ENCODE data around the gene RASSF1.
"Not testable (repeated sequence)": the region's sequence is repeated elsewhere in the genome, so short reads cannot be mapped to it uniquely, and the experiment has no call there.

The RASSF1 gene

DNA sequence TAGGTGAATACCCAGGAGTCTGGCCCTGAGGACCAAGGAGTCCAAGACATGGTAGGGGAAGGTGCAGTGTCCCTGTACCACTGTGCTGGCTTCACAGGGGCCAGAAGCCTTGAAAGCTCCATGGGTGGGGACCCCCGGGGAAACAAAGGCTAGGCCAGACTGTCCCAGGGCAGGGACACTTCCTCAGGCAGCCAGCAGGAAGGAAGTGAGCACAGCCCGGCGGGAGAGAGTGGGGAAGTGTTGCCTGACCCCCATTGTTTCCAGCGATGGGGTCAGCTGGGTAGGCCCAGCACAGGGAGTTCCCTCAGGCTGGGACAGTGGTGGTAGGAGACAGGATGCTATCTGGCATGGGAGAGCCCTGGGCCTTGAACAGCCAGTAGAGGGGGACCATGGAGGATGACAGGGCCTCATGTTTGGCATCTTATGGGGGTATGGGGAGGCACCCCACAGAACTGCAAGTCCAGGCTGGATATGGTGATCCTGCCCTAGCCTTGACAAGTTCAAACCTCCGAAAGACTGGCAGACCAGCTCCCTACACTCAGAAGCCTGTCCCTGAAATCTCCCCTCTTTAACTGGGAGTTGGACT lies 16.9 kb downstream of the RASSF1 start:
- DNase-seq: no peak

DNA sequence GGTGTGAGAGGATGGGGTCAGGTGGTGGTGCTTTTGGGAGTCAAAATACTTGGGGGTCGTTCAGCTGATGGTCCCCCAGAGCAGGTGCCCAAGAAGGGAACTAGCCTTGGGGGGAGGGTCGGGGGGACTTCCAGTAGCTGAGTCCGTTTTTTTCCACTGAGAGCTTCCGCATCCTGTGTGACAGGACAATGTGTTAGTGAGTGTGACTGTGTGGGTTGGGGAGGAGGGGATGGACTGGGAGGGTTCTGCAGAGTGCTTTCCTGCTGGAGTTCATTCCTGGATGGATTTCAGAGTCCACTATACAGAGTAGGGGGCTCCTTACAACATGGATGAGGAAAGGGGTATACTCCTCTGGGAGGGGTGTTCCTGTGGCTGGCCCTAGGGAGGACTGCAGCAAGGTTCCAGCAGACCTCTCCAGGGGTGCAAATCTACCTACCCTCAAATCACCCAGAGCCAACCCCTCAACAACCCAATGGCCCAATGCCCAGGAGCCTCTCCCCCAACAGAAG lies 17.5 kb downstream of the RASSF1 start:
- no peak for DNase-seq

DNA sequence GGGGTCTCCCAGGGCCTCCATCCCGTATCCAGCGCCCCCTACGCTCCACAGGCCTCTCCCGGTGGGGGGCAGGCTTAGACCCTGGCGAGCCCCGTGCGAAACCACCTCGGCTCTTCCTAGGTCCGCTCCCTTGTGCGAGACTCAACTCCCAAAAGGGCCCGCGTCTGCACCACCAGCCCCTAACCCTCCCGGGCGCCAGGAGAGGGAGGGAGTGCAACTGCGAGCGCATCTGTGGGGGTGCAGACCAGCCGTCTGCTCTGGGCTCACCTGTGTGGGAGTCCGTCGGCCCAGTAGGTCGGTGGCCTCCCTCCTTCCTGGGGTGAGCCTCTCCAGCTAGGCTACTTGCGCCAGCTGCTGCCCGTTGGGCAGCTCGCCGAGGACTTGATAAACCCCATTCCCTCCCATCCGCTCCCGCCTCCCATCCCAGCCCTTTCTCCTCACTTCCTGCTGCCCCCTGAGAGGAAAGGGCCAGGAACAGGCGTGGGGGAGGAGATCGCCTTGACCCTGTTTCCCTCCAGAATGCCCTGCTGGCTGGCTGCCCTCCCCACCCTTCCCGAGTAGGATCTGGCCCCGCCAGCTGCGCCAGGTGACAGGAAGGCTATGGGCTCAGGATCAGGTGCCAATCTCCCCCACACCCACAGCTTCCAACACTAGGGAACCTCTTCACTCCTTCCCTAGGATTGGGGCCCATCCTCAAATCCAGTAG lies 18.1 kb downstream of the RASSF1 start, which contains the start of gene HYAL2:
Gene HYAL2 (minus strand): TSS at position 360 of the 706 bp plus-strand sequence. CDS start 2,256 bp downstream, outside the sequence.
- no peak for DNase-seq

DNA sequence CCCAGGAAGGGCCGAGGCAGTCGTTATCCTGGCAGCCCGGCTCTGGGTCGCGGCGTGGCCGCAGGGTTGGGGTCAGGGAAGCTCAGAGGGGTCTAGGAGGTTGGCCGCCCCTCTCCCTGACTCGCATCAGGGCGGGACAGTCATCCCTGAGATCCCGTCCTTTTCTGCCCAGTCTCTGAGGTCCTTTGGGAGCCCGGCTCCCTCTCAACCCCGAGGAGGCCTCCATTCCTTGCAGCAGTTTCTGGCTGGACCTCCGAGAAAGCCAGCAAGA lies 18.6 kb downstream of the RASSF1 start:
- no peak for DNase-seq

DNA sequence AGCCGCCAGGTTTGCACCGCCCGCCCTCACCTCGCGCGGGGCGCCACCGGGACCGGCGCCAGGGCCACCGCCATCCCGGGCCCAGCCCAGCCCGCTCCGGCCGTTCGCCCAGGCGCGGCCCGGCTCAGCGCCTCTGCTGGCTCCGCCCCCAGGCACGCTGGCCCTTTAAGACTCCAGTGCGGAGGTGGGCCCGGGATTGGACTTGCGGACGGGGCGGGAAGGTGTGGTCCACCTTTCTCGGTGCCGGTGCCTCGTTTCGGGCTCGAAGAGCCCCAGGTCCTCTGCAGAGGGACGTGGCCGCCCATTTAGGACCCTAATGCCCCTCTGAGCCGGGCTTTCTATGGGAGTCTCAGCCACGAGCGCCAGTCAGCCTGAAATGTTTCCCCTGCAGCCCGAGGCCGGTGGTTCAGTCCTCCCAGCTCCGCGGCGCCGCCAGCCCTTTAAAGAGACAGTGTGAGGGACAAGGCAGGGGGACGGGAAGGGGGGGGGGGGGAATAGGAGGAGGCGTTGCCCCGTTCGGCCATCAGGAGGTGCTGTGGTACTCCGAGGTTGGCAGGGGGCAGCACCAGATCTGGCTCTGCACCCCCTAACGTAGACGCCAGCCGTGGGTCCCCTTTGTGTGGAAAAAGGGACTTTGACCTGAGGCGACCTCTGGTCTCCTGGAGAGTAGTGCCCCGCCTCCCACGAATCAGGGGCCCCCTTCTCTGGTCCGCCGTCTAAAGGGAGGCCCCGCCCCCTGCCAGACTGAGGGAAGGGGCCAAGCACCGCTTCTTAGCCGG lies 19.1 kb downstream of the RASSF1 start:
- peak; percentile 90 for DNase-seq

DNA sequence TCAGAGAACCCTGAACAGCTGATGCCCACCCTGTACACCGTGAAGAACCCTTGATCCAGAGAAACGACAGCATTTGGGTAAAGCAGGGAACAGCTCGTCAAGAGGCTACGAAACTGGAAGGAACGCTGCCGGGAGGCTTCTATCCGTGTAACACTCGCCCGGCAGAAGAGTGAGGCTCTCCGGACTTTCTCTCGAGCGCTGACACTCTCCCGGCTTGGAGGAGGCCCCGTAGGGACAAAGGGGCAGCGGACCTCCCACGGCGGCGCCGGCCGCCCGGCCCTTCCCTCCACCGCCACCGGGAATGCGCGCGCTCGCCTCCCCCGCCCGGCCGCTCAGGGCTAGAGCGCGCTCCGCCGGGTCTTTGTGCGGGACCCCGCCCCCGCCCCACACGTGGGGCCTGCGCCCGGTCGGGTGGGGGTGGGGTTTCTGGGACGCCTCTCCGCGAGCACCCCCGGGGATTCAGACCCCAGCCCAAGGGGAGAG lies 19.7 kb downstream of the RASSF1 start:
- DNase-seq: peak; percentile 75

DNA sequence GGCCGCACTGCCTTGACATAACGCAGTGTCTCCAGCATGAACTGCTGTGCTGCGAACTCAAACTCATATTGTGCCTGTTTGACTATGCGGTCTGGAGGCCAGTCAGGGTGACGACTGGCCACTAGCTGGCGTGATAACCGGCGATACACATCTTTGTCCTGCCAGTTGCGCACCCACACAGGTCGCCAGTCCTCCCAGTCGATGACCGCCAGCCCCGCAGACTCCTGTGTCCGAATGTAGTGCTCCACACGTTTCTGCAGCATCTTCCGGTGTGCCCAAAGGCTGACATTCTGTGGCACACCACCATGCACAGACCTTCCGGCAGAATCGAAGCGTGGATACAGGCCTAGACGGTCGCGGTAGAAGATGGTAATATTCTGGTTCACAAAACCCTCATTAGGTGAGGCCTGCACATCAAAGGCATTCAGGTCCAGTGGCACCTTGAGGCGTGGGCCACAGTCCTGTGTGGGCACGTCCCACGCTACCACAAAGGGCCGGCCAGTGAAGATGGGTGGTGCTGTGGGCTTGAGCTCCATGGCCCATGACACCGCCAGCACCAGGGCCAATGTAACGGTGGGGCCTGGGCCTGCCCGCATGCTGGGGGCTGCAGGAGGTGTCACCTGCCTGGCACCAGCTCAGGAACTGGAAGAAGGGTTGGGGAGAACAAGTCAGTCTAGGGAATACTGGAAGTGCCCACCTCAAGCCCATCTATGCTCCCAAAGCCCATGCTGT lies 20.6 kb downstream of the RASSF1 start:
- DNase-seq: no peak

DNA sequence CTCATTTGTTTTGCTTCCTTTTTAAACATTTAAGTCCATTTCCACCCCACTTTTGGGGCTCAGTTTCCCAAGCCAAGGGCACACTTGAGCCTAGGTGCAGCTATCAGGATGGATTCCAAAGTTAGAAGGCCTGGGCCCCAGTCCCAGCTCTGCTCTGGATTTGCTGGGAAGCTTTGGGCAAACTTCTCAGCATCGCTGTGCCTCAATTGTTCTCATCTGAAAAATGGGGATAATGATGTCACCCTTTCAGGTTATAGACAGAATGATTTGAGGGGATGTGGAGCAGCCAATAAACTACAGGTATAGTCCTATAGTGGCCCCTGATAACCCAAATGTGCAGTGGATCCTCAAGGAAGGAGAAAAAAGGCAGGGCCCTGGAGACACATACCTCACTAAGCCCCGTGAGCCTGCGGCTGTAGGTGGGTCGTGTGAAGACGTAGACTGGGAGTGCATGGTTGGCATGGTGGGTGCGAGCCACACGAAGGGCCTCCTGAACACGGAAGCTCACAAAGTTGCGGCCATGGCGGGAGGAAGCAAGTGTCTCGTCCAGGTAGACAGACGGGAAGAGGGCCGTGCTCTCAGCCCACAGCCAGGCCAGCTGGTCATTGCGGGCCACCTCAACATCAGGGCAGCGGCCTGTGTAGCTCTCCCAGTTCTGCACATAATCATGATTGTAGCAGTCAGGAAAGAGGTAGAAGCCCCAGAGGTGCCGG lies 21.3 kb downstream of the RASSF1 start:
- no peak for DNase-seq

DNA sequence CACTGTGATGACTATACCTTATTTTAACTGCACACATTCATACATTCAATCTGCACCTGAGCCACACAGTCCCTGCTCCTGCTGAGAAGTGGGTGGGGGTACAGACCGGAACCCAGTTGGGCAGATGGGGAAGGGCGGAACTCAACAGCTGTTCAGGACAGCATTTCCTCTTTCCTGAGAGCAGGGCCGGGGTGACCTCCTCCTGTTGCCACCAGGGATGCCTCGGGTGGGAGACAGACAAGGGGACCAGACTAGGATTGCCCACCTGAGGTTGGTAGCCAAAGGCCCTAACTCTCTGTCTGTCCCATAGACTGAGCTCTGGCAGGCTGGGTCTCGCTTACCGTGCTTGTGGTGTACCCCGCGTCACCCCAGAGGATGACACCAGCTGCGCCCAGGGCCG lies 22.0 kb downstream of the RASSF1 start:
- DNase-seq: no peak

DNA sequence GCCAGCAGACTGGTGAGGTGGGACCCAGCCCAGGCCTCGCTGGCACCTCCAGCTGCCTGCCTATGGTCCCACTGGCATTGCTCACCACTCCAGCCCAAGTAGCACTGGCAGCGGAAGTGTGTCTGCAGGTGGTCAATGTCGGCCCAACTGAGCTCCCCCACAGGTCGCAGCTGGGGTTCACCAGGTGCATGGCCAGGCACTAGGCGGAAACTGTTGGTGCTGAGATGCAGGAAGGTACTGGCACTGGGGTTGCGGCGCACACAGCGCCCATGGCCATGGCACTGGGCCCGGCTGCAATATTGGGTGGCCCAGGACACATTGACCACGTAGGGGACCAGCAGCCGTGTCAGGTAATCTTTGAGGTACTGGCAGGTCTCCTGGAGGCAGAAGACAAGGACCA lies 22.5 kb downstream of the RASSF1 start:
- DNase-seq: no peak

DNA sequence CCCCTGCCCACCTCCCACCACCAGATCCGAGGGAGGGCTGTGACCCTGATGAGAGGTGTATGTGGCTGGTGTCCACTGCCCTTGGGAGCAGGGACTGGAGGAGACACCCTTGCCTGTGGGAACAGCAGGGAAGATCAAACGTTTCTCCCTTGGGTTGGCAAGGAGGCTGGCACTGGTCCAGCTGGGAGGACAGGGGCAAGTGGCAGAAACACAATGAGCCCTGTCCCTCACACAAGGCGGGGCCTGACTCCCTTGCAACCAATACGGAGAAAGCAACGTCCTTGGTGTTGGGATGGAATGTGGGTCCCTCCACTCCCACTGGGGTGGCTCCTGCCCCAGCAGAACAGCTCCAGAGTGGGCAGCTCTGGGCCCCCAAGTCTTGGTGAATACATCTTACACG lies 23.3 kb downstream of the RASSF1 start:
- no peak for DNase-seq

DNA sequence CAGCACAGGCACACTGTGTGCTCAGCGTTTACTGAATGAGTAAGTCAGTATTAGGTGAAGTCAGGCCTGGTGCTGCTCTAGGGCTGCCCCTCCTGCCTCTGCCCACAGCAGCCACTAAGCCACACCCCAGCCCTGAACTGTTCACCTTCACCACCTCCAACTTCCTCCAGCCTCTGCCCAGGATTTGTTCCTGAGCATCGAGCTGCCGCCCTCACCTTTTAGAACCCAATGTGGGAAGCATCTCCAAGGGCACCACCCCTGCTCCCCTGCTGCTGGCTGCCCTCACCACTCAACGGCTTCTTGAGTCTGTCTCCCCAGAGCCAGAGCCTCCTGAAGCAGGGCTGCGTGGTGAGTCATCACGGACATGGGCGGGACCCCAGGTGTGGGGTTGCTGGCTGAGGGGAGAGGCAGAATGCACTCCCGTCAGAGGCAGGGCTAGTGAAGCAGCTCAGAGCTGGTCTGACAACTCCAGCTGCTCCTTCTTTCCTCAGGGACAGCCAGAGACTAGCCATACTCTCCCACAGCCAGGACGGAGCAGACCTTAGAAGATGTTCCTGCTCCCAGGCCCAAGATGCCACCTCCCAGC lies 23.9 kb downstream of the RASSF1 start:
- no peak for DNase-seq

DNA sequence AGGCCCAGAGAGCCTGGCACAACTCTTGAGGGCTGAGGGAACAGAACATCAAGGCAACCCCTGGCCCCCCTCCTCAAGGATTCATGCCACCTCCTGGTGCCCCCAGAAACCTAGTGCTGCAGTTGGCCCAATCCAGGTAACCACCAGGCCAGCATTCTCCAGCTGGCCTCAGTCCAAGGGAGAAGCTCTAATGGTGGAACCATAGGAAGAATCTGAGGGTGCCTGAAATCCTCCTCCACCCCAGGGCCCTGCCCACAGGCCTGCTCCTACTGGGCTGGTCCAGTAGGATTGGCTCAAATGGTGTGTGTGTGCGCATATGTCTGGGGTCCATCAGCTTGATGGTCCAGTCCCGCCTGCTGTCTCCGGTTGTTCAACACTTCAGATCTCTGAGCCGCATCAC lies 25.8 kb downstream of the RASSF1 start:
- DNase-seq: no peak

DNA sequence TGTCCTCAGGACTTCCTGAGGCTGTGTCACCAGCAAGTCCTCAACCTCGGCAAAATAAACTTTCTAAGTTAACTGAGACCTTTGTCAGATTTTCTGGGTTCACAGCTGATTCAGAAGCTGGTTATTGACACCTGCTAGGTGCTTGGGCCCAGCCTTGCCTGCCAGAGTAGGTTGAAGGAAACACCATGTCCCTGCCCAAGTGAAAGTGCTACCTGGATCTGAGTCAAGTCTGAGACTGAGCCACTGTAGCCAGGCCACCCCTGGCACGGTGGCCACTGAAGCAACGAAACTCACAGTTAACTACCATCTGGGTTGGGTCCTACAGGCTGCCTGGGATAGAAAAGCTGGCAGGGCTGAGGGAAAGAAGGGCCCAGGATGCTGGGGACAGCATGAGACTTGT lies 26.3 kb downstream of the RASSF1 start:
- DNase-seq: no peak

DNA sequence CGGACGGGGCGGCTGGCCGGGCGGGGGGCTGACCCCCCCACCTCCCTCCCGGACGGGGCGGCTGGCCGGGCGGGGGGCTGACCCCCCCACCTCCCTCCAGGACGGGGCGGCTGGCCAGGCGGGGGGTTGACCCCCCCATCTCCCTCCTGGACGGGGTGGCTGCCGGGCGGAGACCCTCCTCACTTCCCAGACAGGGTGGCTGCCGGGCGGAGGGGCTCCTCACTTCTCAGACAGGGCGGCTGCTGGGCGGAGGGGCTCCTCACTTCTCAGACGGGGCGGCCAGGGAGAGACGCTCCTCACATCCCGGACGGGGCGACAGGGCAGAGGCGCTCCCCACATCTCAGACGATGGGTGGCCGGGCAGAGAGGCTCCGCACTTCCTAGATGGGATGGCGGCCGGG lies 28.6 kb downstream of the RASSF1 start:
- not testable (repeated sequence) for DNase-seq

DNA sequence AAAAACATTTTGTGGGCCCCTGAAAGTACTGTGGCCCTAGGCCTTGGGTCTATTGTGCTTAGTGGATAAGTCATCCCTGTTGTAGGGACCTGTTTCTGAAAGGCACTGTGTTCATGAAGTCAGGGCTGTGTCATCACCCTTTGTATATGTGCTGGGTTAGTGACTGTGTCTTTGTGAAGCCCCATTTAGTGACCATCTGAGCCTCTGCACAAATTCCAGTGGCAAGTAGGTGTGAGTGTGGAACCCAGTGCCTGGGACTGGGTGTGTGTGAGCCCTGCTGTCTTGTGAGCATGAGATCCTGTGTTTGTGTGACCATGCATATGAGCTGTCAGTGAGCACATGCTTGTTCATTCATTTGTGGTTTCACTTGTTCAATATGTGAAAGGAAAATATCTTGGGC lies 36.0 kb downstream of the RASSF1 start:
- no peak for DNase-seq

DNA sequence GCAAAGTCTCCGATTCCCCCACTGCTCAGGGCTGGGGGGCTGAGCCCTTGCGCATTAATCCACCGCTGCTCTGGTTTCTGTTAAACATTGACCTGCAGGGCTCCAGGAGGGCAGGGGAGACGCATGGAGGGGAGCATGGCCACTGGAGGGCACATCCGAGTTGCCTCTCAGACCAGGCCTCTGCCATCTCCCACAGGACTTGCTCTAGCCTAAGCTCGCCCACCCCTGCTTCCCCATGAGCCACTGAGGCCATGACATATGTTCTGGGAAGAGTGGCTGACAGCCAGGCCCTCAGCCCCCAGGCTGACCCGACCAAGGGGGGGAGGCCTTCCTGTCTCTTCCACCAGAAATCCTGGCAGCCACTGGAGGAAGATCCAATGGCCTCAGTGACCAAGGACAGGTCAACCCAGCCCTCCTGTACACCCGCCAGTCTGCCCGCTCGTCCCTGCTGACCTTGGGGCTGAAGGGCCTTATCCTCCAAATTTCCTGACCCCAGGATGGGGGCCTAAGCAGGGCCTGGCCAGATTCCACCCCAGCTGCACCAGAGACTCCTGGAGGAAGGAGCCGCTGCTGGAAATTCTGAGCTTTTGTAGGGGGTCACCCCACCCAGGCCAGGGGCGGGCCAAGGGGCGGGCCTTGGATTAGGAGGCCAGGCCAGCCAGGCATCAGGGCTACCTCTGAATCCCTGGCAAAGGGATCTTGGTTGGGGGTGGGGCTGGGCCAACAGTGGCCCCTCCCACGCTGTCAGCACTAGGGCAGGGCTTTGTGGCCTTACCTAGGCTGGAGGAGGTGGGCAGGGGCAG lies 37.4 kb downstream of the RASSF1 start, which contains the start of gene HYAL1:
Gene HYAL1 (minus strand): TSS at position 562 of the 803 bp plus-strand sequence. CDS start 618 bp downstream, outside the sequence.
- DNase-seq: no peak

DNA sequence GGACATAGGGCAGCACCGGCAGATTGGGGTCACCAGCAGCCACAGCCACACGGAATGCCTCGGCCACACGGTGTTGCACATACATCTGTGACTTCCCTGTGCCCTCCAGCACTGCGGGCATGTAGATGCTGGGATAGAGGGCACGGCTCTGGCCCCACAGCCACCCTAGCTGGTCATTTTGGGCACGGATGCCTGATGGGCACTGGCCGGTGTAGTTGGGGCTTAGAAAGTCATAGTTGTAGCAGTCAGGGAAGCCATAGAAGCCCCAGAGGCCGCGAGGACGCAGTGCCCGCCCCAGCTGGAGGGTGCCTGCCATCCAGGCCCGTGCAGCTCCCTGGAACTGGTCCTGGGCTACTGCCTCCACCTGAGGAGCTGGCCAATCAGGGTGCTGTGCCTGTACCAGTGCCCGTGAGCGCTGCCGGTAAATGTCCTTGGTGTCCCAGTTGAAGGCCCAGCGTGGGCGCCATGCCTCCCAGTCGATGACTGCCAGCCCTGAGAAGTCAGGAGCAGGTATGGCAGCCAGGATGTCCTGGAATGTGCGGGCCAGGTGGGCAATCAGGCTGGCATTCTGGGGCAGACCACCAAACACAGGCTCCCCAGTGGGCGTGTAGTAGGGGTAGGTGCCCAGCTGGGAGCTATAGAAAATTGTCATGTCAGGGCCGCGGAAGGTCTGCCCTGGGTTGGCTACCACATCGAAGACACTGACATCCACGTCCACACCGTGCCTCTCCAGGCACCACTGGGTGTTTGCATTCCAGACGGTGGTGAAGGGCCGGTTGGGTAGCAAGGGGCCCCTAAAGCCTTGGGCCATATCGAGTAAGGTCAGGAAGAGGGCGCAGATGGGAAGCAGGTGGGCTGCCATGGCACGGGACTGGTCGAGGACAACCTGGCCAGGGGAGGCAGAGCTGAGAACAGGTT lies 38.3 kb downstream of the RASSF1 start:
- no peak for DNase-seq

DNA sequence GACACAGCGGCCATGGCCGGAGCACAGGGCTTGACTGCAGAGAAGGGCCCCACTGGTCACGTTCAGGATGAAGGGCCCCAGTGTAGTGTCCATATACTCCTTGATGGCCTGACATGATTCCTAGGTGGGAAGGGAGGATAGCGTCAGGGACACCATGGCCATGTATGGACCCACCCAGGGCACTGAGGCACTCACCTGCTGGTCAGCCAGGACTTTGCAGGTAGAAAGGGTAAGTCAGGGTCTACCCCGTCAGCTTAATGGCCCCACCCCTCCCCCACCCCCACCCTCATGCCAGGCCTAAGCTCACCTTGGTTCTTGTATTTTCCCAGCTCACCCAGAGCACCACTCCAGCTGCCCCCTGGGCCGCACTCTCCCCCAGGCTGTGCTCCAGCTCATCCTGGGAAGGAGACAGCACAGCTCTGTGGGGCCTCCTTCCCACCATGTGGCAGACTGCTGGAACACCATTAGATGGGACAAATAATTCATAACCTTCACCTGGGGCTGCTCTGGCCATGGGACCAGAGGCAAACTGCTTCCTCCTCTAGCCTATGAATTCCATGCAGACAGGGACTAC lies 39.9 kb downstream of the RASSF1 start:
- no peak for DNase-seq

All from fibroblast of skin of back (primary cell).